Measurements from ENCODE around the gene ADGRF4. TPM values are rescaled to one million over a fixed set of nuclear protein-coding genes. Genes with fewer than 3 reads are reported as not detected.

ADGRF4 gene
- total RNA-seq, 1 experiment from 2014 or later = 5.2 TPM

GRCh38 chr6:47687432-47687831 lies 10.9 kb upstream of the ADGRF4 start:
- BruUV-seq (replicated peaks) = no TSS peak
- H3K27me3 ChIP-seq (ENCODE audit: insufficient read depth, low read depth) = no peaks in the 10 kb centered on the region
- no peaks in the 10 kb centered on the region for H3K36me3 ChIP-seq (ENCODE audit: low read depth)
- H3K9me2 ChIP-seq (ENCODE audit: insufficient read depth) = no peaks in the 10 kb centered on the region
- POLR2A ChIA-PET (ENCODE audit: unreplicated experiment) = interaction anchor here (0.6 kb wide), 1 partner anchor 54 kb away, joined by 3 read pairs; no protein-coding TSS in a partner anchor
- no peaks in the 10 kb centered on the region for H3K4me1 ChIP-seq (replicated peaks; ENCODE audit: insufficient read depth)
- no peak for TF ChIP-seq EZH2 (IDR thresholded peaks at IDR 0.05; ENCODE audit: low read depth)
- TF ChIP-seq, protein P1, sequence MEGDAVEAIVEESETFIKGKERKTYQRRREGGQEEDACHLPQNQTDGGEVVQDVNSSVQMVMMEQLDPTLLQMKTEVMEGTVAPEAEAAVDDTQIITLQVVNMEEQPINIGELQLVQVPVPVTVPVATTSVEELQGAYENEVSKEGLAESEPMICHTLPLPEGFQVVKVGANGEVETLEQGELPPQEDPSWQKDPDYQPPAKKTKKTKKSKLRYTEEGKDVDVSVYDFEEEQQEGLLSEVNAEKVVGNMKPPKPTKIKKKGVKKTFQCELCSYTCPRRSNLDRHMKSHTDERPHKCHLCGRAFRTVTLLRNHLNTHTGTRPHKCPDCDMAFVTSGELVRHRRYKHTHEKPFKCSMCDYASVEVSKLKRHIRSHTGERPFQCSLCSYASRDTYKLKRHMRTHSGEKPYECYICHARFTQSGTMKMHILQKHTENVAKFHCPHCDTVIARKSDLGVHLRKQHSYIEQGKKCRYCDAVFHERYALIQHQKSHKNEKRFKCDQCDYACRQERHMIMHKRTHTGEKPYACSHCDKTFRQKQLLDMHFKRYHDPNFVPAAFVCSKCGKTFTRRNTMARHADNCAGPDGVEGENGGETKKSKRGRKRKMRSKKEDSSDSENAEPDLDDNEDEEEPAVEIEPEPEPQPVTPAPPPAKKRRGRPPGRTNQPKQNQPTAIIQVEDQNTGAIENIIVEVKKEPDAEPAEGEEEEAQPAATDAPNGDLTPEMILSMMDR (conservative IDR thresholded peaks at IDR 0.05) = no peak
- H2AFZ ChIP-seq = no peak overlapping the region
- no peak overlapping the region for H3K4me2 ChIP-seq
- no peaks in the 10 kb centered on the region; the same call in 1 of the 2 replicates for H3K9me3 ChIP-seq (ENCODE audit: insufficient read depth, low read depth)
- no peak for DNase-seq
- no peaks in the 10 kb centered on the region for H3K79me2 ChIP-seq (ENCODE audit: low read depth)
- CTCF ChIA-PET = no interaction called here
- H3K4me3 ChIP-seq = no peak overlapping the region
- H4K20me1 ChIP-seq (ENCODE audit: insufficient read depth) = no peaks in the 10 kb centered on the region
- H3F3A ChIP-seq (ENCODE audit: insufficient read depth, low read depth) = no peaks in the 10 kb centered on the region
- no peak overlapping the region for H3K27ac ChIP-seq
- intact Hi-C loops (cut with micrococcal nuclease; ENCODE audit: unreplicated experiment) = no loop called here

- H3K4me1 ChIP-seq (replicated peaks; ENCODE audit: insufficient read depth) = no peaks in the 10 kb centered on the region
- H3K27me3 ChIP-seq (ENCODE audit: insufficient read depth, low read depth) = no peaks in the 10 kb centered on the region
- BruUV-seq (replicated peaks) = no TSS peak
- no peak overlapping the region for H3K27ac ChIP-seq
- H3K9me2 ChIP-seq (ENCODE audit: insufficient read depth) = no peaks in the 10 kb centered on the region
- H3K79me2 ChIP-seq (ENCODE audit: low read depth) = no peaks in the 10 kb centered on the region
- intact Hi-C loops (cut with micrococcal nuclease; ENCODE audit: unreplicated experiment) = no loop called here
- DNase-seq = no peak
- H3K4me3 ChIP-seq = no peak overlapping the region
- ChIA-PET CTCF (no interaction called here), POLR2A (ENCODE audit: unreplicated experiment) (no interaction called here)
- no peaks in the 10 kb centered on the region for H3K9me3 ChIP-seq (ENCODE audit: insufficient read depth, low read depth)
- TF ChIP-seq, protein P1 (conservative IDR thresholded peaks at IDR 0.05) = 0 out of 2 replicates have a peak, but pooled peaks have one; percentile 20
- no peak for TF ChIP-seq EZH2 (IDR thresholded peaks at IDR 0.05; ENCODE audit: low read depth)
- no peaks in the 10 kb centered on the region for H3K36me3 ChIP-seq (ENCODE audit: low read depth)
- no peak overlapping the region for H3K4me2 ChIP-seq
- no peaks in the 10 kb centered on the region for H4K20me1 ChIP-seq (ENCODE audit: insufficient read depth)
- no peak overlapping the region for H2AFZ ChIP-seq
- no peaks in the 10 kb centered on the region for H3F3A ChIP-seq (ENCODE audit: insufficient read depth, low read depth)
Observed at GRCh38 chr6:47690214-47690613, 8.2 kb upstream of the ADGRF4 start.

GRCh38 chr6:47690791-47691190 lies 7.6 kb upstream of the ADGRF4 start:
- intact Hi-C loops (cut with micrococcal nuclease; ENCODE audit: unreplicated experiment) = no loop called here
- H3K79me2 ChIP-seq (ENCODE audit: low read depth) = no peaks in the 10 kb centered on the region
- ChIA-PET CTCF (no interaction called here), POLR2A (ENCODE audit: unreplicated experiment) (no interaction called here)
- H4K20me1 ChIP-seq (ENCODE audit: insufficient read depth) = no peaks in the 10 kb centered on the region
- H3K9me3 ChIP-seq (ENCODE audit: insufficient read depth, low read depth) = no peaks in the 10 kb centered on the region
- H3K27me3 ChIP-seq (ENCODE audit: insufficient read depth, low read depth) = no peaks in the 10 kb centered on the region
- H3K27ac ChIP-seq = no peak overlapping the region
- H3K4me3 ChIP-seq = no peak overlapping the region
- H3K36me3 ChIP-seq (ENCODE audit: low read depth) = no peaks in the 10 kb centered on the region
- no peak overlapping the region for H2AFZ ChIP-seq
- BruUV-seq (replicated peaks) = no TSS peak
- no peaks in the 10 kb centered on the region for H3K4me1 ChIP-seq (replicated peaks; ENCODE audit: insufficient read depth)
- no peak for TF ChIP-seq EZH2 (IDR thresholded peaks at IDR 0.05; ENCODE audit: low read depth)
- TF ChIP-seq, protein P1 (conservative IDR thresholded peaks at IDR 0.05) = no peak
- DNase-seq = no peak
- no peaks in the 10 kb centered on the region for H3K9me2 ChIP-seq (ENCODE audit: insufficient read depth)
- H3K4me2 ChIP-seq = no peak overlapping the region
- H3F3A ChIP-seq (ENCODE audit: insufficient read depth, low read depth) = no peaks in the 10 kb centered on the region

Measured in PC-9 (cell line).